Right lobe of liver (tissue), 4 donors: ENCODE data around the gene KRT13.

Source experiments
- POLR2A ChIP-seq: fragments of 450-650 bp; IDR thresholded peaks from one replicate; pipeline ENCODE4 v1.6.1; 2017; ENCODE audit warnings: antibody characterized with exemption, mild to moderate bottlenecking
- TF ChIP-seq, protein P1 (sequence below), 4 donors: fragments of 200-600 bp in 3 of 4; fragments of 450-650 bp in 1 of 4; IDR thresholded peaks; one replicate each; pipeline versions ENCODE4 v1.5.1 to v1.8.0; 2016 to 2022; ENCODE audit warnings: antibody characterized with exemption in 4 of 4, mild to moderate bottlenecking in 2 of 4
- donor health status: DM: no; HTN: no; CAD: no.
- donor health status: DM: no; HTN: no; CAD: no.
- donor health status: DM: no; HTN: yes; CAD: no.

DNA sequence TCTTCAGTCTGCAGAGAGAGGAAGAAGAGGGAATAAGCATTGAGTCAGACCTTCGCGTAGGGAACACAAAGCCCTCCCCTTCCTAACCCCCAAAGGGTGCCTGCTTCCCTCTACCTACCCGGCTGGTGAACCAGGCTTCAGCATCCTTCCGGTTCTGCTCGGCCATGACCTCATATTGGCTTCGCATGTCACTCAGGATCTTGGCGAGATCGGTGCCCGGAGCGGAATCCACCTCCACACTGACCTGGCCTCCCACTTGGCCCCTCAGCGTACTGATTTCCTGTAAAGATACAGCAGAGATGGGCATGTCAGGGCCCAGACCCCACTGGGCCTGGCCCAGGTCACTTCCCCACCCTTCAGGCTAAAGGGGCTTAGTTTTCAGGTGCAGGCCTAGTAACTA is 18.8 kb upstream of the KRT13 start:
- TF ChIP-seq, protein P1, sequence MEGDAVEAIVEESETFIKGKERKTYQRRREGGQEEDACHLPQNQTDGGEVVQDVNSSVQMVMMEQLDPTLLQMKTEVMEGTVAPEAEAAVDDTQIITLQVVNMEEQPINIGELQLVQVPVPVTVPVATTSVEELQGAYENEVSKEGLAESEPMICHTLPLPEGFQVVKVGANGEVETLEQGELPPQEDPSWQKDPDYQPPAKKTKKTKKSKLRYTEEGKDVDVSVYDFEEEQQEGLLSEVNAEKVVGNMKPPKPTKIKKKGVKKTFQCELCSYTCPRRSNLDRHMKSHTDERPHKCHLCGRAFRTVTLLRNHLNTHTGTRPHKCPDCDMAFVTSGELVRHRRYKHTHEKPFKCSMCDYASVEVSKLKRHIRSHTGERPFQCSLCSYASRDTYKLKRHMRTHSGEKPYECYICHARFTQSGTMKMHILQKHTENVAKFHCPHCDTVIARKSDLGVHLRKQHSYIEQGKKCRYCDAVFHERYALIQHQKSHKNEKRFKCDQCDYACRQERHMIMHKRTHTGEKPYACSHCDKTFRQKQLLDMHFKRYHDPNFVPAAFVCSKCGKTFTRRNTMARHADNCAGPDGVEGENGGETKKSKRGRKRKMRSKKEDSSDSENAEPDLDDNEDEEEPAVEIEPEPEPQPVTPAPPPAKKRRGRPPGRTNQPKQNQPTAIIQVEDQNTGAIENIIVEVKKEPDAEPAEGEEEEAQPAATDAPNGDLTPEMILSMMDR (IDR thresholded peaks at IDR 0.05): no peak
- no peak for TF ChIP-seq POLR2A
